GM23338 (cell line): ENCODE data around the gene PNPLA5. TPM values are rescaled to one million over a fixed set of nuclear protein-coding genes. Genes with fewer than 3 reads are reported as not detected.

ENCODE experiments used
- ATAC-seq: fragments of 200-7000 bp; cut with Tn5 transposase; 3 replicates; pipeline ENCODE4 v1.9.1; 2020
- DNase-seq: peaks from one replicate; pipeline ENCODE4 v3.0.0-alpha.2; 2015; ENCODE audit warnings: low spot score
- H2AFZ ChIP-seq: fragments of 200-600 bp; sonication (generic); 2 replicates; pipeline ENCODE4 v1.8.0; 2016; ENCODE audit warnings: antibody characterized with exemption, mild to moderate bottlenecking, moderate library complexity
- H3F3A ChIP-seq: fragments of 200-600 bp; sonication (generic); replicated peaks from 2 replicates; pipeline ENCODE4 v1.8.0; 2017; ENCODE audit warnings: antibody characterized with exemption, mixed run types, low read depth
- H3K27ac ChIP-seq: fragments of 200-600 bp; sonication (generic); 2 replicates; pipeline ENCODE4 v1.6.1; 2016; ENCODE audit warnings: low read depth
- H3K27me3 ChIP-seq: fragments of 200-600 bp; sonication (generic); 2 replicates; pipeline ENCODE4 v1.8.0; 2016; ENCODE audit warnings: mild to moderate bottlenecking, mixed run types, moderate library complexity; ENCODE audit not compliant: insufficient read depth
- H3K36me3 ChIP-seq: fragments of 200-600 bp; sonication (generic); 2 replicates; pipeline ENCODE4 v1.8.0; 2016; ENCODE audit warnings: mild to moderate bottlenecking; ENCODE audit not compliant: insufficient read depth
- H3K4me1 ChIP-seq: fragments of 200-600 bp; sonication (generic); 2 replicates; pipeline ENCODE4 v1.8.0; 2016; ENCODE audit warnings: mild to moderate bottlenecking, moderate library complexity; ENCODE audit not compliant: insufficient read depth
- H3K4me2 ChIP-seq: fragments of 200-600 bp; sonication (generic); 2 replicates; pipeline ENCODE4 v1.7.1; 2017; ENCODE audit warnings: mixed run types
- H3K4me3 ChIP-seq: fragments of 200-600 bp; sonication (generic); 2 replicates; pipeline ENCODE4 v1.6.1; 2016; ENCODE audit warnings: mixed run types
- H3K79me2 ChIP-seq: fragments of 200-600 bp; sonication (generic); replicated peaks from 2 replicates; pipeline ENCODE4 v1.8.0; 2017; ENCODE audit warnings: mild to moderate bottlenecking; ENCODE audit not compliant: insufficient read depth
- H3K9me2 ChIP-seq: fragments of 200-600 bp; sonication (generic); 2 replicates; pipeline ENCODE4 v1.8.0; 2017; ENCODE audit not compliant: insufficient read depth
- H4K20me1 ChIP-seq: fragments of 200-600 bp; sonication (generic); replicated peaks from 2 replicates; pipeline ENCODE4 v1.8.0; 2017; ENCODE audit warnings: mild to moderate bottlenecking; ENCODE audit not compliant: insufficient read depth
- H3K27ac Mint-ChIP-seq: 2 replicates; pipeline ENCODE4 v1.8.0; 2020; ENCODE audit warnings: inconsistent platforms, mild to moderate bottlenecking, moderate library complexity, mixed read lengths
- H3K27me3 Mint-ChIP-seq: 3 replicates; pipeline ENCODE4 v1.8.0; 2022; ENCODE audit warnings: low read depth, mild to moderate bottlenecking, moderate library complexity, mixed read lengths, inconsistent platforms; ENCODE audit not compliant: insufficient read depth, poor library complexity
- H3K36me3 Mint-ChIP-seq: 3 replicates; pipeline ENCODE4 v1.8.0; 2021; ENCODE audit warnings: low read depth, mild to moderate bottlenecking, inconsistent platforms, moderate library complexity, mixed read lengths
- H3K4me1 Mint-ChIP-seq: 3 replicates; pipeline ENCODE4 v1.8.0; 2020; ENCODE audit warnings: mild to moderate bottlenecking, inconsistent platforms, mixed read lengths
- H3K4me3 Mint-ChIP-seq: 3 replicates; pipeline ENCODE4 v1.8.0; 2021; ENCODE audit warnings: moderate library complexity, mild to moderate bottlenecking, inconsistent platforms, mixed read lengths
- H3K9me3 Mint-ChIP-seq: 3 replicates; pipeline ENCODE4 v1.8.0; 2020; ENCODE audit warnings: moderate library complexity, mild to moderate bottlenecking, inconsistent platforms, mixed read lengths
- CREB1 ChIP-seq: fragments of 250-450 bp; sonication (Bioruptor Pico); IDR thresholded peaks from 2 replicates; pipeline ENCODE4 v1.5.0; 2020; ENCODE audit warnings: low read depth, mild to moderate bottlenecking, moderate library complexity
- CTCF ChIP-seq, 2 experiments: fragments of 200-600 bp in 1 of 2; sonication (generic) in 1 of 2; conservative IDR thresholded peaks; 2 replicates each; pipeline versions ENCODE4 v1.5.1 to v1.6.1; 2016 to 2017; ENCODE audit warnings: antibody characterized with exemption in 2 of 2, low read depth in 2 of 2, mild to moderate bottlenecking in 2 of 2, moderate library complexity in 1 of 2
- ETS1 ChIP-seq: IDR thresholded peaks from 2 replicates; pipeline ENCODE4 v1.6.1; 2016; ENCODE audit warnings: antibody characterized with exemption
- EZH2 ChIP-seq: fragments of 200-600 bp; sonication (generic); IDR thresholded peaks from one replicate; pipeline ENCODE4 v1.8.0; 2017; ENCODE audit warnings: antibody characterized with exemption, mild to moderate bottlenecking, low read depth; ENCODE audit not compliant: unreplicated experiment
- EZH2phosphoT487 ChIP-seq: fragments of 200-600 bp; sonication (generic); IDR thresholded peaks from one replicate; pipeline ENCODE4 v1.8.1; 2018; ENCODE audit warnings: antibody characterized with exemption; ENCODE audit not compliant: unreplicated experiment
- JUNB ChIP-seq: IDR thresholded peaks from one replicate; pipeline ENCODE4 v1.6.1; 2016; ENCODE audit warnings: antibody characterized with exemption; ENCODE audit not compliant: unreplicated experiment
- NANOG ChIP-seq: IDR thresholded peaks from 2 replicates; pipeline ENCODE4 v1.6.1; 2016; ENCODE audit warnings: antibody characterized with exemption, borderline replicate concordance
- POLR2AphosphoS5 ChIP-seq: IDR thresholded peaks from 2 replicates; pipeline ENCODE4 v1.6.1; 2016; ENCODE audit warnings: antibody characterized with exemption, low read depth
- REST ChIP-seq: IDR thresholded peaks from one replicate; pipeline ENCODE4 v1.6.1; 2018; ENCODE audit warnings: antibody characterized with exemption; ENCODE audit not compliant: unreplicated experiment
- STAT1 ChIP-seq: IDR thresholded peaks from one replicate; pipeline ENCODE4 v1.6.1; 2016; ENCODE audit warnings: antibody characterized with exemption; ENCODE audit not compliant: unreplicated experiment
- ZNF114 ChIP-seq: fragments of 250-450 bp; sonication (Bioruptor Pico); IDR thresholded peaks from 2 replicates; pipeline ENCODE4 v1.5.0; 2020; ENCODE audit warnings: mild to moderate bottlenecking, moderate library complexity
- ZNF331 ChIP-seq: fragments of 250-450 bp; sonication (Bioruptor Pico); IDR thresholded peaks from 2 replicates; pipeline ENCODE4 v1.5.0; 2020; ENCODE audit warnings: low read depth, mild to moderate bottlenecking, moderate library complexity
- ZNF462 ChIP-seq: fragments of 250-450 bp; sonication (Bioruptor Pico); IDR thresholded peaks from 2 replicates; pipeline ENCODE4 v1.5.0; 2020; ENCODE audit warnings: mild to moderate bottlenecking, moderate library complexity
- polyA plus RNA-seq: library from polyadenylated mRNA; unstranded; fragments of >200 nt; fragmentation: Nextera tagmentation; extraction: Ambion mirVana; gene quantifications from 2 replicates; pipeline ENCODE4 v1.2.1, GENCODE V29; 2016
- total RNA-seq: library from RNA; depleted of rRNA; stranded (reverse); fragments of >200 nt; shearing (Covaris generic); gene quantifications from 2 replicates; pipeline ENCODE4 v1.2.3, GENCODE V29; 2014

The PNPLA5 gene
- total and polyA plus RNA-seq, 2 experiments from 2014 or later: 2.3 to 6.8 TPM

GRCh38 chr22:43860831-43861230, 31.0 kb downstream of the PNPLA5 start:
- H3K79me2 ChIP-seq: peaks cover 58% of the 10 kb centered on the region
- H3K4me3 Mint-ChIP-seq: peak overlapping the region; percentile 79
- H3K27ac Mint-ChIP-seq: no peak overlapping the region
- DNase-seq (no peak), ATAC-seq (no peak)
- peaks cover 21% of the 10 kb centered on the region for H3K4me1 ChIP-seq
- no peak for TF ChIP-seq CTCF (conservative IDR thresholded peaks at IDR 0.05; ENCODE audit: low read depth in 2 of 2)
- no peak for TF ChIP-seq JUNB
- TF ChIP-seq ZNF462: no peak
- TF ChIP-seq STAT1: no peak
- TF ChIP-seq ZNF331 (CRISPR knock-in tag): no peak
- TF ChIP-seq NANOG: no peak
- no peak for TF ChIP-seq ETS1
- no peak for TF ChIP-seq POLR2AphosphoS5
- no peak for TF ChIP-seq EZH2phosphoT487
- TF ChIP-seq EZH2: no peak
- no peak for TF ChIP-seq ZNF114 (CRISPR knock-in tag)
- no peak for TF ChIP-seq CREB1
- no peak for TF ChIP-seq REST
- H3K36me3 ChIP-seq: no peaks in the 10 kb centered on the region; the same call in 1 of the 2 replicates
- H4K20me1 ChIP-seq: no peaks in the 10 kb centered on the region; the same call in 1 of the 2 replicates
- peaks cover 22% of the 10 kb centered on the region for H3K27me3 Mint-ChIP-seq
- peaks cover 25% of the 10 kb centered on the region for H3K36me3 Mint-ChIP-seq
- peaks cover 29% of the 10 kb centered on the region for H3K4me1 Mint-ChIP-seq
- H3K9me2 ChIP-seq: no peaks in the 10 kb centered on the region
- peak overlapping the region; percentile 81; the same call in 1 of the 2 replicates for H3K4me2 ChIP-seq
- H2AFZ ChIP-seq: no peak overlapping the region
- peaks cover 16% of the 10 kb centered on the region; the same call in 1 of the 2 replicates for H3F3A ChIP-seq
- peak overlapping the region; percentile 55; the same call in 1 of the 2 replicates for H3K4me3 ChIP-seq
- H3K27me3 ChIP-seq: 0 out of 2 replicates have a peak, but pooled peaks cover 2% of the 10 kb centered on the region
- peaks cover 14% of the 10 kb centered on the region for H3K9me3 Mint-ChIP-seq
- no peak overlapping the region for H3K27ac ChIP-seq
